ENCODE results near the gene NCKAP5. TPM values are rescaled to one million over a fixed set of nuclear protein-coding genes. Genes with fewer than 3 reads are reported as not detected.

NCKAP5 gene
- total RNA-seq, 1 donor from 2014 or later, result 0.46 TPM

DNA sequence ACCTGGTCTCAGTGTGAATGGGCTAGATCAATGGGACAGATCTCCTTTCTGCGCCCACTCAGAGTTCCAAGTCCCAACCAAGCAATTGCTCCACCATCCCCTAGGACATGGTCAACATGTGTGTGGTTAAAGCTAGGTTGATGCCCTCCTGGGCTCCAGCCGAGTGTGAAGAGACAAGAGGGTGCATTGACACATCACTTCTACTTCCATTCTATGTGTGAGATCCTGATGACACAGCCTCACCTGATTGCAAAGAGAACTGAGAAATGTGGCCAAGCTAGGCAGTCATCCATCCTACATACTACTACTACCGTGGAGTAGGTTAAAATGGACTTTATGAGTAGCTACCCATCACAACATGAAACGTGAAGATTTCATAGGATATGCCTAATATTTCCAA lies 106.8 kb downstream of the NCKAP5 start:
- DNase-seq (ENCODE audit: extremely low spot score, unreplicated experiment), result no peak
- H3K4me3 Mint-ChIP-seq (ENCODE audit: unreplicated experiment), result no peak overlapping the region
- H3K36me3 Mint-ChIP-seq (ENCODE audit: unreplicated experiment), result no peaks in the 10 kb centered on the region
- TF ChIP-seq, protein P1, sequence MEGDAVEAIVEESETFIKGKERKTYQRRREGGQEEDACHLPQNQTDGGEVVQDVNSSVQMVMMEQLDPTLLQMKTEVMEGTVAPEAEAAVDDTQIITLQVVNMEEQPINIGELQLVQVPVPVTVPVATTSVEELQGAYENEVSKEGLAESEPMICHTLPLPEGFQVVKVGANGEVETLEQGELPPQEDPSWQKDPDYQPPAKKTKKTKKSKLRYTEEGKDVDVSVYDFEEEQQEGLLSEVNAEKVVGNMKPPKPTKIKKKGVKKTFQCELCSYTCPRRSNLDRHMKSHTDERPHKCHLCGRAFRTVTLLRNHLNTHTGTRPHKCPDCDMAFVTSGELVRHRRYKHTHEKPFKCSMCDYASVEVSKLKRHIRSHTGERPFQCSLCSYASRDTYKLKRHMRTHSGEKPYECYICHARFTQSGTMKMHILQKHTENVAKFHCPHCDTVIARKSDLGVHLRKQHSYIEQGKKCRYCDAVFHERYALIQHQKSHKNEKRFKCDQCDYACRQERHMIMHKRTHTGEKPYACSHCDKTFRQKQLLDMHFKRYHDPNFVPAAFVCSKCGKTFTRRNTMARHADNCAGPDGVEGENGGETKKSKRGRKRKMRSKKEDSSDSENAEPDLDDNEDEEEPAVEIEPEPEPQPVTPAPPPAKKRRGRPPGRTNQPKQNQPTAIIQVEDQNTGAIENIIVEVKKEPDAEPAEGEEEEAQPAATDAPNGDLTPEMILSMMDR (IDR thresholded peaks at IDR 0.05), result no peak
- no peaks in the 10 kb centered on the region for H3K9me3 Mint-ChIP-seq (ENCODE audit: unreplicated experiment)
- no peak overlapping the region for H3K27ac Mint-ChIP-seq (ENCODE audit: unreplicated experiment)
- H3K4me1 Mint-ChIP-seq (ENCODE audit: unreplicated experiment), result peaks cover 7% of the 10 kb centered on the region
- no peaks in the 10 kb centered on the region for H3K27me3 Mint-ChIP-seq (ENCODE audit: unreplicated experiment)

- H3K27ac Mint-ChIP-seq (ENCODE audit: unreplicated experiment), result no peak overlapping the region
- H3K4me3 Mint-ChIP-seq (ENCODE audit: unreplicated experiment), result no peak overlapping the region
- no peaks in the 10 kb centered on the region for H3K36me3 Mint-ChIP-seq (ENCODE audit: unreplicated experiment)
- peaks cover under 1% of the 10 kb centered on the region for H3K9me3 Mint-ChIP-seq (ENCODE audit: unreplicated experiment)
- no peaks in the 10 kb centered on the region for H3K27me3 Mint-ChIP-seq (ENCODE audit: unreplicated experiment)
- TF ChIP-seq, protein P1 (IDR thresholded peaks at IDR 0.05), result no peak
- no peak for DNase-seq (ENCODE audit: extremely low spot score, unreplicated experiment)
- peaks cover 7% of the 10 kb centered on the region for H3K4me1 Mint-ChIP-seq (ENCODE audit: unreplicated experiment)
Observed at GRCh38 chr2:133459590-133459989, 108.7 kb downstream of the NCKAP5 start.

- no peaks in the 10 kb centered on the region for H3K27me3 Mint-ChIP-seq (ENCODE audit: unreplicated experiment)
- TF ChIP-seq, protein P1 (IDR thresholded peaks at IDR 0.05), result no peak
- H3K4me1 Mint-ChIP-seq (ENCODE audit: unreplicated experiment), result peaks cover 7% of the 10 kb centered on the region
- peaks cover 3% of the 10 kb centered on the region for H3K9me3 Mint-ChIP-seq (ENCODE audit: unreplicated experiment)
- no peaks in the 10 kb centered on the region for H3K36me3 Mint-ChIP-seq (ENCODE audit: unreplicated experiment)
- H3K27ac Mint-ChIP-seq (ENCODE audit: unreplicated experiment), result no peak overlapping the region
- DNase-seq (ENCODE audit: extremely low spot score, unreplicated experiment), result no peak
- H3K4me3 Mint-ChIP-seq (ENCODE audit: unreplicated experiment), result no peak overlapping the region
Observed at GRCh38 chr2:133458280-133458679, 110.0 kb downstream of the NCKAP5 start.

DNA sequence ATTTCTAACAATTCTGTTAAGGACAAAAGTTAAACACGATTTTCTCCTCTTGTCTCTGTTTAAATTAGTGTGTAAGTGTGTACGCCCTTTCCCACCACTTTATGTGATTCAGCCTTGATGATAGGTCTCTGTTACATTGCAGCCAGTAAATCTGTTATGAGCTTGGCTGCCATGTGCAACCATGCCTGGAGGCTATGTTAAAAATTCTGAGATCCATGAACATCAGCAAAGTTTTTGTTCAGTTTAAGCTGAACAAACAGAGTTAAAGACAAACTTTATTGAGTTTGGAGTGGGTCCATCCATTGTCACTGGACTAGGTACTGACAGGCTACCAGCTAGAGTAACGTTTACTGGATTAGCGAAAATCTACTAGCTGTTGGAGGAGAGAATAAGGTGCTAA lies 110.4 kb downstream of the NCKAP5 start:
- peaks cover 3% of the 10 kb centered on the region for H3K9me3 Mint-ChIP-seq (ENCODE audit: unreplicated experiment)
- TF ChIP-seq, protein P1 (IDR thresholded peaks at IDR 0.05), result no peak
- no peak overlapping the region for H3K27ac Mint-ChIP-seq (ENCODE audit: unreplicated experiment)
- H3K4me1 Mint-ChIP-seq (ENCODE audit: unreplicated experiment), result peaks cover 7% of the 10 kb centered on the region
- no peak overlapping the region for H3K4me3 Mint-ChIP-seq (ENCODE audit: unreplicated experiment)
- H3K27me3 Mint-ChIP-seq (ENCODE audit: unreplicated experiment), result peaks cover under 1% of the 10 kb centered on the region
- no peak for DNase-seq (ENCODE audit: extremely low spot score, unreplicated experiment)
- H3K36me3 Mint-ChIP-seq (ENCODE audit: unreplicated experiment), result no peaks in the 10 kb centered on the region

GRCh38 chr2:133456971-133457370 lies 111.3 kb downstream of the NCKAP5 start:
- no peak overlapping the region for H3K27ac Mint-ChIP-seq (ENCODE audit: unreplicated experiment)
- H3K27me3 Mint-ChIP-seq (ENCODE audit: unreplicated experiment), result peaks cover 2% of the 10 kb centered on the region
- no peak overlapping the region for H3K4me3 Mint-ChIP-seq (ENCODE audit: unreplicated experiment)
- peaks cover 3% of the 10 kb centered on the region for H3K9me3 Mint-ChIP-seq (ENCODE audit: unreplicated experiment)
- TF ChIP-seq, protein P1 (IDR thresholded peaks at IDR 0.05), result no peak
- no peak for DNase-seq (ENCODE audit: extremely low spot score, unreplicated experiment)
- H3K4me1 Mint-ChIP-seq (ENCODE audit: unreplicated experiment), result peaks cover 7% of the 10 kb centered on the region
- no peaks in the 10 kb centered on the region for H3K36me3 Mint-ChIP-seq (ENCODE audit: unreplicated experiment)

Data from osteocyte (in vitro differentiated cells).